Stimulated activated CD8-positive, alpha-beta memory T cell treated with anti-CD3 and anti-CD28 coated beads, Interleukin-4, amount 100 ng/mL, for 48 hours (primary cell): ENCODE data around the gene RBMS3.

ENCODE experiments used
- DNase-seq: peaks from one replicate; pipeline ENCODE4 v3.0.0-alpha.2; 2020

RBMS3 gene

GRCh38 chr3:29590461-29590860 is 309.6 kb downstream of the RBMS3 start:
- no peak for DNase-seq

GRCh38 chr3:29591579-29591978 is 310.7 kb downstream of the RBMS3 start:
- DNase-seq = no peak

DNA sequence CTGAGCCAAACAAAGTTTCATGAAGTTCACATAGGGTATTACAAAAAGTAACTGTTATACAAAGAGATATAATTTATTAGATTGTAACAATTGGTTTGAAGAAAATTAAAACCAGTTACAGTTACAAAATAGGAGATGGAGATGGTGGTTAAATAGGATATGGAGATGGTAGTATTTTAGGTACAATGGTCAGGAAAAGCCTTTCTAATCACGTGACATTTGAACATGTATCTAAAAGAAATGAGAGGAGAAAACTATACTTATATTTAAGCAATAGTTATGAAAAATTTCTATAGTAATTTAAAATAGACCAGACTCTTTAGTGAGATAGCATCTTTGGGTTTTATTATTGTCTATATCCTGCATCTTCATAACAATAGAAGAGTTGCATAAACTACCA is 312.9 kb downstream of the RBMS3 start:
- DNase-seq = no peak

- no peak for DNase-seq
Measured at GRCh38 chr3:29594261-29594660, 313.4 kb downstream of the RBMS3 start.

GRCh38 chr3:29597376-29598008 is 316.6 kb downstream of the RBMS3 start:
- DNase-seq = no peak

DNA sequence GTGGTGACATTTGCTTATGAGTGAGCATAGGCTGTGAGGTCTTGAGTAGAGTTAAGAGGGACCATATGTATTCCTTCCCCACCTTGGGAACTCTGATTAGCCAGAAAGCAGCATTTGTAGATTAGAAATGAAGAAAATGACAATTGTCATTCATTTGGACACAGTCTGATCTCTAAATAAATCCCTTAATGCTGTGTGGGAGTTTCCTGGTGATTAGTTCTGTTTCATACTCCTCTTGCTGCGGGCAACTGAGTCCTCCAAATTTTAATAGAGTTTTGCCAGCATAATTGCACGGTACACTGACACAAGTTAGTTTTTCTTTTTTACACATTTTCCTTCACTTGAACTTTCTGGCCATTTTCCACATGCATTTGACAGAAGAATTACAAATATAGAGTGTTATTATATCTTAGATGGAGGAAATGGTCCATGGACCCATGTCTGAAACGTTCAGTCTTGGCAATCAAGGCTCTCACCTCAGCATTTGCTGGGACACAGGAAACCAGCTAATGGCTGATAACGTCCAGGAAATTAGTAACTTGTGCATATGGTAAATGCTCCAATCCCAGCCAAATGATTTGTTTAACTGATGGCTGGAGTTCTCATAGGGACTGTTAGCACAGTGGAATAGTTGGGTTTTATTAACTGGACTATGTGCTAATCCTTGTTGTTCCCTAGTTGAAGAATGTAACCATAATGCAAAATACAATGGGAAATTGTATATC is 321.2 kb downstream of the RBMS3 start:
- DNase-seq = no peak

GRCh38 chr3:29605845-29606244 is 325.0 kb downstream of the RBMS3 start:
- no peak for DNase-seq

DNA sequence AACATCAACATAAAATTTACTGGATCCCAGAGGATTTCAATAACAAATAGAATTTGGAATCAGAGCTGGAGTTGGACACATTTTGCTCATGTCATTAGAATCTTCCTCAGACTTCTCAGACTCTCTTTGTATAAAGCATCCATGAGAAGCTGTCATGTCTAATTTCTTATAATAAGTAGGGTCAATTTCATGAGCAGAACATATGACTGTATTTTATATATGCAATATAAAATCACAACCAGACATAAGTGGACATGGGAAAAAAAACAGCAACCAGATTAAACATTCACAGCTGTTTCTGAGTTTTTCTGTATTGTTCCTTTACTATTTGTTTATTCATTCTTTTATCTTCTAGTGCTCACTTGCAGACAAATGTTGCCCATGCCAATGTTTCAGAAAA is 325.5 kb downstream of the RBMS3 start:
- DNase-seq = no peak

GRCh38 chr3:29608414-29609327 is 327.8 kb downstream of the RBMS3 start:
- DNase-seq = no peak

DNA sequence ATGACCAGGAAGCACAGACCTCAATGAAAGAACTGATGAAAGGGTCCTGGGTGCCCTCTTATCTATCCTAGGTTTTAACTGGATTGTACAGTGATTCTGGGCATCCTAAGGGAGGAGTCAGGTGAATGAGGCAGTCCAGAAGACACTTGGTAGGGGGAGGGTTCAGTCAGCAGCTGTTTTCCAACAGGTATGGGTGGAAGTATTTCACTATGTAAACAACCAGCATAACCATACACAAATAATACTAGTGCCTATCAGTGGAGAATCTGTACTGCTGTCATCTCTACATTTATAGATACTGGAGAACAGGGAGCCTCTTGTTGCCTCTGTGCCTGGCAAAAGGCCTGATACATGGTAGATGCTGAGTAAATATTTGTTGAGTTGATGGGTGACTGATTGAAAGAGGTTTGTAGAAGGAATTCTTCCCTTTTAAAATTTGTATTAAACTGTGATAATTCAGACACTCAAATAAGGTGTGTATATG is 328.5 kb downstream of the RBMS3 start:
- no peak for DNase-seq

- no peak for DNase-seq
Measured at GRCh38 chr3:29610781-29611180, 329.9 kb downstream of the RBMS3 start.

DNA sequence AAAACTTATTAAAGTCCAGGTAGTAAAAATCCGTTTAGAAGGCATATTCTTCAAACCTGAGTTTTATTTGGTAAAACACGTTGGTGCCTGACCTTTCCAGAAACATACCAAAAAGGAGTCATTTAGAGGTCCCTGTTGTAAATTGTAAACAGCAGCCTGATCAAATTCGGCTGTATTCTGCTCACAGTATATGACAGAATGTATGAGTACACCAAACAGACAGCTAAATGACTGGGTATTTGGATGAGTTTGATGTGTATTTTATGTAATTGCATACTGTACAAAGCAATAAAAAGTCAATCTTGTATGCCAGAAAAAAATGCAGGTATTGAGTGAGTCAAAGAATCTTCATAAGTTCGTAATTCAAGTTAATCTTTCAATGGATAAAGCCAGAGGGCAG is 330.4 kb downstream of the RBMS3 start:
- DNase-seq = no peak

DNA sequence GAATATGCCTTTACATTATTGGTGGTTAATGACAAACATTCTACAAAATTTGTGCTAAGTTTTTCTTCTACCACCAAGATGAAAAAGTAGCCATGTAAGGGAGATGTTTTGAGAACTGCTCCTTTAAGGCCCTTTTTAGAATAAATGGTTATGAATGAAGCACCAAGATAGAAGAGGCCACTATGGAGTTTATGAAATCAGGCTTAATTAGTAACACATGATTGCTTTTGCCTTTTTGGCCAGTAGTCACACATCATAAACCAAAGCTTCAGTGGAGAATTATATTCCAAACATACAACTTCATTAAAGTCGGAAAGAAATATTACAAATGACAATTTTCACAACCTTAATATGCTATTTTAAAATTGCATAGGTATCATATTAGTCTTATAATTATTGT is 331.7 kb downstream of the RBMS3 start:
- DNase-seq = no peak

DNA sequence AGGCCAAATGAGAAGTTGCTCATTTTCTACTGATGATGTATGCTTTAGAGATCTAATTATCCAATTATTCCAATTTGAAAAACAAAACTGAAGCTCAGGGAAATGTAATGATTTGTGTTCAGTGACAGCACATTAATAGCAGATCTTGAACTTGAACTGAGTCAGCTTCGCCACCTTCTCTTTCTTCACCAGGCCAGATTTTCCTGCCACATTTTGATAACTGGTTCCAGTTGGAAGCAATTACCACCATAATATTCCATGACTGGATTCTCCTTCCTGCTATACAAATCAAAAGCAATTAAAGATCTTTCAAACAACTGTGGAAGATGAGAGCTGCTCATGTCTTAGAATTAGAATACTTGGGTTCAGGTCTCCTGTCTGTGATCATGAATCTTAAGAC is 334.1 kb downstream of the RBMS3 start:
- DNase-seq = no peak

- DNase-seq = no peak
Measured at GRCh38 chr3:29618395-29619282, 337.8 kb downstream of the RBMS3 start.

DNA sequence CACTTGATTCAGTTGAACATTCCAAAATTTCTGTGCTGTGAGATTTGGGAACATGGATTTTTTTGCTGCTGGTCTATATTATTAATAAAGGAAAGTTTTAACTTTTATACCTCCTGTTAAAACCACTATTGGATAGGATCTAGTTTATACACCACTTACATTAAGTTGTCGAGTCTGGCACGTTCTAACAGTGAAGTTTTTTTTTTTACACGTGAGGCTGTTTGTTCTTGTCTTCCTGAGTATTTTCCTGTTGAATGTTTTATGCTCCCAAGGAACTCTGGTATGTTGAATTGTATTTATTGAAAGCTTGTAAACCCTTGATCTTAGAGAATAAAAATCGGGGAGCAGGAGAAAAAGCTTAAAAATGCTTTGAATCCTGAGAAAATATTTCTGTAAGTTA is 338.8 kb downstream of the RBMS3 start:
- DNase-seq = no peak

DNA sequence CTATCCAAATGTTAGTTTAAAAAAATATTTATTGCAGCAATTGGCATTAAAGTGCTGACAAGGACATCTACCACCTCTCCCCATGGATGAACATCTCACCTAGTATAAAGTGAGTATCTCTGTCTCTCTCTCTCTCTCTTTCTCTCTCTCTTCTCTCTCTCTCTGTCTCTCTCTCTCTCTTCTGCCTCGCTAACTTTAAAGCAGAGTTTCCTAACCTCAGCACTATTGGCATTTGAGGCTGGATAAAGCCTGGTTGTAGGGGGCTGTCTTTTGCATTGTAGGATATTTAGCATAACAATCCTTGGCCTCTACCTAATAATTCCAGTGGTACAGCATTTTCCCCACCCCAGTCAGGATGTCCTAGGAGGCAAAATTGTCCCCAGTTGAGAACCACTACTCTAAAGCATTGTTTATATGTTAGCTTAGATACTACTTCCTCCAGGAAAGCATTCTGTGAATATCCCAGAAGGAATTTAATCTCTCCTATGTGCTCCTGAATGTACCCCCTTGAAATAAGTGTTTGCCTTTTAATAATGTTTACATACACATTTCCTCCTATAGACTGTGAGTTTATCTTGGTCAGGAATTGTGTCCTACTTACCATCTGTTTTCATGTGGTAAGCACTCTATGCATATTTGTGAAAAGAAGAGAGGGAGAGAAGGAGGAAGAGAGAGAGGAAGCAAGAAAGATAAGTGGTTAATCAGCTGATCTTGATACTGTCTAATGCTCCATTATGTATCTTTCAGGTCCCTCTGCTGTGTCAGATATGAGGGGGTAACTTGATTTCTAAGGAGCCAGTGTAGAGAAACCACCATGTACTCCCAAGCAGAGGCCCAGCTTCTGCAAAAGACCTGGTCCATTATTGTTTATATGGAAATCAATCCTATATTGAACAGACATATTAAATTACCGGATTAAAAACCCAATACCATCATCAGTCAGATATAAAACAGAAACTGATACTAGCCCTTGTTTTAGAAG is 346.6 kb downstream of the RBMS3 start:
- no peak for DNase-seq

- DNase-seq = no peak
Measured at GRCh38 chr3:29628795-29629194, 347.9 kb downstream of the RBMS3 start.

GRCh38 chr3:29635888-29636287 is 355.0 kb downstream of the RBMS3 start:
- DNase-seq = no peak

GRCh38 chr3:29637068-29637467 is 356.2 kb downstream of the RBMS3 start:
- no peak for DNase-seq

DNA sequence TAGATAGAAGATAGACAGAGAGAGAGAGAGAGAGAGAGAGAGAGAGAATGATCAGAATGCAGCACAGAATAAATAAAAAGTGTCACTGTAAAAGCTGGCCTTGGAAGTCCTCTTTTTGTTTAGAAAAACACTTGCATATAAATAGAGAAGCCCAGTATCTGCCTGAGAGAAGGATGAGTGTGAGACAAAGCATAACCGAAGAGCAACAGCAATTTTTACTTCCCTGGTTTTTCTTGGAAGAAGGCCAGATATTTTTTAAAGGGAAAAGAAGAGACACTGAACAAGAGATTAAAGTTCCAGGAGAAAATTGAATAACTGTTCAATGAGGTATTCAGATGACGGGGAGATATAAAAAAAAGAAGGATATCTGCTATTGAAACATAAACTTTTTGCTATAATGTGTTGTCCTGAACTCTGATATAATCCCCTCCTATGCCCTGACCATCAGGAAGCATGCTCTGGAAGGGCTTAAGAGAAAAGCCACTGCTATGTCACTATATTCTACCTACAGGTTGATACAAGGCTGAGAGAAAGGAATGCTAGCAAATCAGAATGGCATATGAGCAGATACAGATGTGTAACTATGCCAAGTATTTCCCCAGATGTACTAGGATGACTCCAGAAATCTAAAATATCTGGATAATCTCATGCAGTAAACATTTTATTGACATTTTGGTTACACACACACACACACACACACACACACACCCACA is 358.9 kb downstream of the RBMS3 start:
- DNase-seq = no peak
